Type B pancreatic cell (in vitro differentiated cells): ENCODE measurements around the gene TUBB4B. TPM values are rescaled to one million over a fixed set of nuclear protein-coding genes. Genes with fewer than 3 reads are reported as not detected.

Experiments
- DNase-seq: peaks from one replicate; pipeline ENCODE4 v3.0.0; 2021; ENCODE audit warnings: mixed read lengths; ENCODE audit not compliant: unreplicated experiment; ENCODE audit errors: extremely low spot score
- H3K27ac Mint-ChIP-seq: 2 replicates; pipeline ENCODE4 v1.8.0; 2021; ENCODE audit warnings: mild to moderate bottlenecking, mixed read lengths
- H3K27me3 Mint-ChIP-seq: 2 replicates; pipeline ENCODE4 v1.8.0; 2021; ENCODE audit warnings: mixed read lengths
- H3K36me3 Mint-ChIP-seq: 2 replicates; pipeline ENCODE4 v1.8.0; 2021; ENCODE audit warnings: mixed read lengths
- H3K4me1 Mint-ChIP-seq: one replicate; pipeline ENCODE4 v1.8.0; 2021; ENCODE audit warnings: mixed read lengths; ENCODE audit not compliant: unreplicated experiment
- H3K4me3 Mint-ChIP-seq: 2 replicates; pipeline ENCODE4 v1.8.0; 2021; ENCODE audit warnings: mild to moderate bottlenecking, mixed read lengths
- H3K9me3 Mint-ChIP-seq: 2 replicates; pipeline ENCODE4 v1.8.0; 2021; ENCODE audit warnings: mixed read lengths
- total RNA-seq: library from RNA; stranded (reverse); gene quantifications from 2 replicates; pipeline ENCODE4 v1.2.1, GENCODE V29; 2021; ENCODE audit warnings: low replicate concordance
- TF ChIP-seq, protein P1 (sequence below): fragments of 200-600 bp; sonication (generic); conservative IDR thresholded peaks from 2 replicates; pipeline ENCODE4 v1.5.0; 2021; ENCODE audit warnings: antibody characterized with exemption, mild to moderate bottlenecking

The TUBB4B gene
- total RNA-seq, 1 donor from 2014 or later, result 326 TPM

DNA sequence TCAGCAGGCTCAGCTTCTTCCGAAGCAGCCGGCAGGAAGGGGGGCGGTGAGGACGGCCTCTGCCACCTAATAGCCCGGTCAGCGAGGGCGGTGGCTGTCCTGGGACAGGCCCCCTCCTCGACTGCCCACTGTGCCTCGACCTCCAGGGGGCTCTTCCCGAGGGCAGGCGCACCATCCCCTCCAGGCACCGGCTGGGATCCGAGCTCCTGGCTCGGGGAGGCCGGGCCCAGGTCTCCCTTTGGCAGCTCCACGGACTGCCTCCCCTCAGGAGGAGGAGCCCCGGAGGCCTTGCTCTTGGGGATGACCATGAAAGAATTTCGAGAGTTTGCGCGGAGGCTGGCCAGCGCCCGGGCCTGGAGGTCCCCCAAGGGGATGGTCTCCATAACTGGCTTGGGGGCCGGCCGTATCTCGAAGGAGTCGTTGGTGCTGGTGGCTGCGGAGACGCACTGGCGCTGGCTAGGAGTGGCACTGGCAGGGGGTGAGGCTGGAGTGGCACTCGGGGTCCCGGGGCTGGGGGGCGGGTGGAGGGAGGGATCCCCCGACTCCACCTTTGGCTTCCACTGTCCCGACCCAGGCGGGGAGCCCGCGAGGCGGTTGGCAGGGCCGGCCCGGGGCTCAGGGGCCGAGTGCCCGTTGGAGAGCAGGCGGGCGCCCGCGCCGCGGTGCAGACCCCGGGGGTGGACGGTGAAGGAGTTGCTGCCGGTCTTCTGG lies 41.5 kb upstream of the TUBB4B start:
- Mint-ChIP-seq H3K4me3 (peak overlapping the region; percentile 88), H3K9me3 (no peaks in the 10 kb centered on the region), H3K4me1 (peaks cover 23% of the 10 kb centered on the region), H3K27ac (no peak overlapping the region), H3K36me3 (no peaks in the 10 kb centered on the region), H3K27me3 (no peaks in the 10 kb centered on the region)
- no peak for DNase-seq
- TF ChIP-seq, protein P1, sequence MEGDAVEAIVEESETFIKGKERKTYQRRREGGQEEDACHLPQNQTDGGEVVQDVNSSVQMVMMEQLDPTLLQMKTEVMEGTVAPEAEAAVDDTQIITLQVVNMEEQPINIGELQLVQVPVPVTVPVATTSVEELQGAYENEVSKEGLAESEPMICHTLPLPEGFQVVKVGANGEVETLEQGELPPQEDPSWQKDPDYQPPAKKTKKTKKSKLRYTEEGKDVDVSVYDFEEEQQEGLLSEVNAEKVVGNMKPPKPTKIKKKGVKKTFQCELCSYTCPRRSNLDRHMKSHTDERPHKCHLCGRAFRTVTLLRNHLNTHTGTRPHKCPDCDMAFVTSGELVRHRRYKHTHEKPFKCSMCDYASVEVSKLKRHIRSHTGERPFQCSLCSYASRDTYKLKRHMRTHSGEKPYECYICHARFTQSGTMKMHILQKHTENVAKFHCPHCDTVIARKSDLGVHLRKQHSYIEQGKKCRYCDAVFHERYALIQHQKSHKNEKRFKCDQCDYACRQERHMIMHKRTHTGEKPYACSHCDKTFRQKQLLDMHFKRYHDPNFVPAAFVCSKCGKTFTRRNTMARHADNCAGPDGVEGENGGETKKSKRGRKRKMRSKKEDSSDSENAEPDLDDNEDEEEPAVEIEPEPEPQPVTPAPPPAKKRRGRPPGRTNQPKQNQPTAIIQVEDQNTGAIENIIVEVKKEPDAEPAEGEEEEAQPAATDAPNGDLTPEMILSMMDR, result no peak

DNA sequence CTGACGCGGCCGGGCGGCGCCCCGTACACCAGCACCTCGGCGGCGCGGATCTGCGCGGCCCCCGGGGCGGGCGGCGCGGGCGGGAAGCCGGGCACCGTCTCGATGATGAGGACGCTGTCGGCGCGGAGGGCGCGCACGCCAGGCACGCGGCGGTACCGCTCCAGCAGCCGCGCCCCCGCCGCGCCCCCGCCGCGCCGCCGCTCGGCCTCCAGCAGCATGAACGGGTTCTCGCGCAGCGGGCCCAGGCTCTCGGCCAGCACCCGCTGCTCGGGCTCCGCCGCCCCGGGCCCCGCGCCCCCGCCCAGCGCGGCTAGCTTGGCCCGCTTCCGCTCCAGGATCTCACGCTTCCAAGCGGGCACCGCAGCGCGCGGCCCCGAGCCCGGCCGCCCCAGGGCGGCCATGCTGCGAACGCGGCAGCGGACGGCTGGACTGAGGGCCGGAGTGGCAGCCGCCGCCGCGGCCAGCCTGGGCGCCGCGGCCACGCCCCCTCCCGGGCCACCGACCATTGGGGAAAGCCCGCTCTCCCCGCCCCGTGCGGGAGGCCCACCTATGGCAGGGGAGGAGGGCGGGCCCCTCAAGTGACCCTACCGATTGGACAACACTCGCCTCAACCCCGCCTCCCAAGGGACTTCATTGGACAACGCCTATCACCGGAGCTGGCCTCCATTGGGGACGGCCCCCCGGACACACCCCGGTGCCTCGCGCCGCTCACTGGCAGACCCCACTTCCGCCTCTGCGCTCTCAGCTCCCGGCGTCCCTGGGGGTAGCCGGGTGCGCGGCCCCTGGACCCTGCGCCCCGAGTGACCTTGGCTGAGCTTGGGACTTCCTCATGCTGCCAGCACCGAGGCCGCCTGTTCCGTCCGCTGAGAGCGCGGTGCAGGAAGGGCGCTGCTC lies 40.5 kb upstream of the TUBB4B start, which contains the start of gene TPRN:
Gene TPRN (minus strand): TSS at position 431 of the 894 bp plus-strand sequence. CDS start 30 bp downstream, at position 401.
- TF ChIP-seq, protein P1, result no peak
- Mint-ChIP-seq H3K9me3 (no peaks in the 10 kb centered on the region), H3K27me3 (no peaks in the 10 kb centered on the region), H3K36me3 (no peaks in the 10 kb centered on the region), H3K27ac (peak within 1 kb of the TSS; percentile 82), H3K4me3 (peak within 1 kb of the TSS; percentile 88), H3K4me1 (peaks cover 18% of the 10 kb centered on the region)
- DNase-seq, result peak; percentile 99

DNA sequence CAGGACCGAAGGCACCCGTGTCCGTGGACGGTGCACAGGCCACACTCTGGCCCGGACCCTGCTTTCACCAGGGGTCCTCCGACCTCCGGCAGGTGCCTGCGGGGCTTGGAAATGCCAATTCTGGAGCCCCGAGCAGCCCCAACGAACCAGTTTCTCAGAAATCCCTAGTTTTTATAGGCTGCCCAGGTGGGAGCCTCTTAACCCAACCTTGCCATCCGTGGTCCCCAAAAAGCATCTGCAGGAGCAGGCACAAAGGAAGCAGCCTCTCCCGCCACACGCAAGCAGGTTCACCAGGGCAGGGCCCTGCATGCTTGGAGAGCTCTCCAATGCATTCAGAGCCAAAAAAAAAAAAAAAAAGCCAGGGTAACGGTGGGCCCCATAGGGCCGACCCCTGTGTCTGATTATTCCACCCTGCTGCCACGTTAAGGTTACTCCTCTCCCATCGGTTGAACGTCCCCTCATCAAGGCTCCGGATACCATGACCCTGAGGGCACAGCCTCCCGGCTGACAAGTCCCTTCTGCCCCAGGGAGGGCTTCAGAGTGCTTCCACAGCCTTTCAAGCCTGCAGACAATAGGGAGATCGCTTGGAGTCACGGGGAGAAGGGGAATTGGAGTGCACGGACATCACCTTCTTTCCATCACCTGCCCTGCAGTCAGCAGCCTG lies 39.8 kb upstream of the TUBB4B start:
- Mint-ChIP-seq H3K4me1 (peaks cover 19% of the 10 kb centered on the region), H3K4me3 (peak overlapping the region; percentile 86), H3K9me3 (no peaks in the 10 kb centered on the region), H3K27ac (peak overlapping the region; percentile 82), H3K36me3 (no peaks in the 10 kb centered on the region), H3K27me3 (no peaks in the 10 kb centered on the region)
- TF ChIP-seq, protein P1, result no peak
- DNase-seq, result no peak

DNA sequence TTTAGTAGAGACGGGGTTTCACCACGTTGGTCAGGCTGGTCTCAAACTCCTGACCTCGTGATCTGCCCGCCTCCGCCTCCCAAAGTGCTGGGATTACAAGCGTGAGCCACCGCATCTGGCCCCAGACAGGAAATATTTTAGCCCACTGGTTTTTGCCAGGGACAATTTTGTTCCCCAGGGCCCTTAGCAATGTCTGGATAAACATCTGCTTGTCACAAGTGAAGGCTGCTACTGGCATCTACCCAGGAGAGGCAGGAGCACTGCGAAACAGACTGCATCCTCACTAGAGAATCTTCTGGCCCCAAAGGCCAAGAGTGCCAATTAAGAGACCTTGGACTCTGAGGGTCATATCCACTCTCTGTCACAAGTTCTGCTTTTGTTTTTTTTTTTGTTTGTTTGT lies 38.1 kb upstream of the TUBB4B start:
- no peaks in the 10 kb centered on the region for H3K9me3 Mint-ChIP-seq
- TF ChIP-seq, protein P1, result no peak
- DNase-seq, result no peak
- no peak overlapping the region for H3K27ac Mint-ChIP-seq
- H3K36me3 Mint-ChIP-seq, result peaks cover 6% of the 10 kb centered on the region
- peaks cover 27% of the 10 kb centered on the region for H3K4me1 Mint-ChIP-seq
- H3K27me3 Mint-ChIP-seq, result no peaks in the 10 kb centered on the region
- H3K4me3 Mint-ChIP-seq, result no peak overlapping the region

DNA sequence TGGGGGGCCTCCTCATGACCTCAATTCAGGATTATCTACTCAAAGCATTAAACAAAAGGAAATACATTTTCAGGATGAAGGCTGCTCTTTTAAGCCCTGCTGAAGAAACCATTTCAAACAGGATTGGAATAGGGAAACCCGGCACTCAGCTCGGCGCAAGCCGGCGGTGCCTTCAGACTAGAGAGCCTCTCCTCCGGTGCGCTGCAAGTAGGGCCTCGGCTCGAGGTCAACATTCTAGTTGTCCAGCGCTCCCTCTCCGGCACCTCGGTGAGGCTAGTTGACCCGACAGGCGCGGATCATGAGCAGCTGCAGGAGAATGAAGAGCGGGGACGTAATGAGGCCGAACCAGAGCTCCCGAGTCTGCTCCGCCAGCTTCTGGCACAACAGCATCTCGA lies 36.4 kb upstream of the TUBB4B start:
- H3K4me1 Mint-ChIP-seq, result peaks cover 27% of the 10 kb centered on the region
- H3K27me3 Mint-ChIP-seq, result no peaks in the 10 kb centered on the region
- no peak for DNase-seq
- peak overlapping the region; percentile 91 for H3K27ac Mint-ChIP-seq
- H3K4me3 Mint-ChIP-seq, result peak overlapping the region; percentile 94
- no peaks in the 10 kb centered on the region for H3K9me3 Mint-ChIP-seq
- TF ChIP-seq, protein P1, result no peak
- peaks cover 6% of the 10 kb centered on the region for H3K36me3 Mint-ChIP-seq
